Keratinocyte (primary cell): Measurements from ENCODE around the gene DENND1A.

Experiments used
- EZH2 ChIP-seq: IDR thresholded peaks from one replicate; pipeline ENCODE4 v1.6.1; 2012; ENCODE audit warnings: inconsistent platforms, mild to moderate bottlenecking, low read length, moderate library complexity
- TF ChIP-seq, protein P1 (sequence below), 3 experiments: IDR thresholded peaks in 1 of 3; conservative IDR thresholded peaks in 1 of 3; optimal IDR thresholded peaks in 1 of 3; 2 replicates in 2 of 3; 3 replicates in 1 of 3; pipeline versions ENCODE3 to v1.5.1; 2011; ENCODE audit warnings: low read length in 3 of 3, mild to moderate bottlenecking in 3 of 3, moderate library complexity in 2 of 3, control low read depth in 1 of 3, inconsistent platforms in 1 of 3; ENCODE audit not compliant: insufficient read depth in 2 of 3; ENCODE audit errors: extremely low read depth in 1 of 3

DNA sequence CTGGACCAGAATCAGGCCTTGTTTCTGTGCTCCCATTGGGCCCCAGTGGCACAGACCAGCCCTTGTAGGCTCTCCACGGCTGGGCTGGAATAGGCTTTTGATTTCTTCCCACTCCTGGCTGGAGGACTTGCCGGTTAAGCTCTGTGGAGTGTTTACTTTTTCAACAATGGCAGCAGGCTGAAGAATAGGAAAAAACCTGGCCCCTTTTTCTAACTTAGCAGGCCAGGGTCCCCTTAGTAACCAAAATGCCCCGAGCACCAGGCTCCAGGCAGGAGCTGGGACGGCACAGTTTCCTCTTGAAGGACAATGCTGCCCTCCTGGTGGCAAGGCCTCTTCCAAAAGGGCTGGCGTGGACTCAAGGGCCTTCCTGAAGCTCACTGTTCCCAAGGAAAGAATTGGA lies 343.7 kb downstream of the DENND1A start:
- TF ChIP-seq, protein P1, sequence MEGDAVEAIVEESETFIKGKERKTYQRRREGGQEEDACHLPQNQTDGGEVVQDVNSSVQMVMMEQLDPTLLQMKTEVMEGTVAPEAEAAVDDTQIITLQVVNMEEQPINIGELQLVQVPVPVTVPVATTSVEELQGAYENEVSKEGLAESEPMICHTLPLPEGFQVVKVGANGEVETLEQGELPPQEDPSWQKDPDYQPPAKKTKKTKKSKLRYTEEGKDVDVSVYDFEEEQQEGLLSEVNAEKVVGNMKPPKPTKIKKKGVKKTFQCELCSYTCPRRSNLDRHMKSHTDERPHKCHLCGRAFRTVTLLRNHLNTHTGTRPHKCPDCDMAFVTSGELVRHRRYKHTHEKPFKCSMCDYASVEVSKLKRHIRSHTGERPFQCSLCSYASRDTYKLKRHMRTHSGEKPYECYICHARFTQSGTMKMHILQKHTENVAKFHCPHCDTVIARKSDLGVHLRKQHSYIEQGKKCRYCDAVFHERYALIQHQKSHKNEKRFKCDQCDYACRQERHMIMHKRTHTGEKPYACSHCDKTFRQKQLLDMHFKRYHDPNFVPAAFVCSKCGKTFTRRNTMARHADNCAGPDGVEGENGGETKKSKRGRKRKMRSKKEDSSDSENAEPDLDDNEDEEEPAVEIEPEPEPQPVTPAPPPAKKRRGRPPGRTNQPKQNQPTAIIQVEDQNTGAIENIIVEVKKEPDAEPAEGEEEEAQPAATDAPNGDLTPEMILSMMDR (optimal IDR thresholded peaks at IDR 0.05 in 1 of 3, IDR thresholded peaks at IDR 0.05 in 1 of 3, conservative IDR thresholded peaks at IDR 0.05 in 1 of 3; ENCODE audit: extremely low read depth in 1 of 3, insufficient read depth in 2 of 3, low read length in 3 of 3) = no peak
- TF ChIP-seq EZH2 = no peak
